Measurements from ENCODE around the gene PTPN9. TPM values are rescaled to one million over a fixed set of nuclear protein-coding genes. Genes with fewer than 3 reads are reported as not detected.
A peak's percentile ranks its signal among the peaks of the same experiment; 100 is the strongest.

The PTPN9 gene
- total RNA-seq = 41.1 and 42.0 TPM in 2 replicates
- long read RNA-seq, partial matches to known transcripts = 4 of 11 reads
- long read RNA-seq, other reads (novel, unspliced or antisense) = 6 of 11 reads

DNA sequence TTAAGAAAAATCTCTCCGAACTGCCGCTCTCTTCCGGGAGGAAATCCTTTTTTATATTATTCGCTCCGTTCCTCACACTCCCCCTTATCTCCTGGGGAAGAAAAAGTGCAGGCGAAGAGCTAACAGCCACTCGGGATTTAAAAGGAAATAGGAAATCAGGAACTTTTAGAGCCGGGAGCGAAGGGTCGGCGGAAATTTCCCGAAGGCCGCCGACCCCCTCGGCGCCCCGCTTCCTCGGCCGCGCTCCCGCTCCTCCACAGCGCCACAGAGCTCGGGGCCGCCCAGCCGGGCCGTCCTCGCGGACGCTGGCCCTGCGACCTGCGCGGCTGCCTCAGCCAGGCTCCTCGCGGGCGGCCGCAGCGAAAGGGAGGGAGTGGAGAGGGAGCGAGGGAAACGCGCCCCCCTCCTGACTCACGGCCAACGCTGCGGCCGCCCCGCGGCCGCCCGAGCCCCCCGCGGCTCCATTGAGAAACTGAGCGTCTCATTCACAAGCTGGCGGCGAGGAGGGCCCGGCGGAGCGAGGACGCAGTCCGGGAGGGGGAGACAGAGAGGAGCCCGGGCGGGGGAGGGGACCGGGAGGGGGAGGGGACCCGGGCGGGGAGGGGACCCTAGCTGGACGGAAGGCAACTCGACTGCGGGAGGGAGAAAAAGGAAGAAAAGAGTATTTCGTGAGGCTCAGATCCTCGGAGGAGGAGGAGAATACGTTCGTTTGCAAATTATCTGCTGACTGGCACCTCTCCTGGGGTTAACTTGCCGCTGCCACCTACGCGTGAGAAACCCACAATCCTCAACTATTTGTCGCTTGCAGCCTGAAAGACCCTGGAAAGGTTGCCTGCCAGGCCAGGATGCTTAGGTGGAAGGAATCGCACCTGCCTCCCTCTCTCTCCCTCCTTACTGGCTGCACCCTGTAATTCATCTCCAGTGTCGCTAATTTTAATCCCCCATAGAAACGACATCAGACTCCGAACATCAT, at the start of gene PTPN9:
Gene PTPN9 (minus strand): TSS at position 368 of the 973 bp plus-strand sequence. CDS start 539 bp downstream, outside the sequence.
- no peaks in the 10 kb centered on the region for H3K27me3 Mint-ChIP-seq (ENCODE audit: low read depth)
- peaks cover 28% of the 10 kb centered on the region for H3K4me1 Mint-ChIP-seq
- DNase-seq (ENCODE audit: low read depth, low spot score) = peak; percentile 78
- H3K27ac Mint-ChIP-seq (ENCODE audit: unreplicated experiment) = peak within 1 kb of the TSS; percentile 98
- H3K9me3 Mint-ChIP-seq = no peaks in the 10 kb centered on the region
- TF ChIP-seq, protein P1, sequence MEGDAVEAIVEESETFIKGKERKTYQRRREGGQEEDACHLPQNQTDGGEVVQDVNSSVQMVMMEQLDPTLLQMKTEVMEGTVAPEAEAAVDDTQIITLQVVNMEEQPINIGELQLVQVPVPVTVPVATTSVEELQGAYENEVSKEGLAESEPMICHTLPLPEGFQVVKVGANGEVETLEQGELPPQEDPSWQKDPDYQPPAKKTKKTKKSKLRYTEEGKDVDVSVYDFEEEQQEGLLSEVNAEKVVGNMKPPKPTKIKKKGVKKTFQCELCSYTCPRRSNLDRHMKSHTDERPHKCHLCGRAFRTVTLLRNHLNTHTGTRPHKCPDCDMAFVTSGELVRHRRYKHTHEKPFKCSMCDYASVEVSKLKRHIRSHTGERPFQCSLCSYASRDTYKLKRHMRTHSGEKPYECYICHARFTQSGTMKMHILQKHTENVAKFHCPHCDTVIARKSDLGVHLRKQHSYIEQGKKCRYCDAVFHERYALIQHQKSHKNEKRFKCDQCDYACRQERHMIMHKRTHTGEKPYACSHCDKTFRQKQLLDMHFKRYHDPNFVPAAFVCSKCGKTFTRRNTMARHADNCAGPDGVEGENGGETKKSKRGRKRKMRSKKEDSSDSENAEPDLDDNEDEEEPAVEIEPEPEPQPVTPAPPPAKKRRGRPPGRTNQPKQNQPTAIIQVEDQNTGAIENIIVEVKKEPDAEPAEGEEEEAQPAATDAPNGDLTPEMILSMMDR (conservative IDR thresholded peaks at IDR 0.05) = peak; percentile 61
- peak within 1 kb of the TSS; percentile 99 for H3K4me3 Mint-ChIP-seq
- peaks cover 1% of the 10 kb centered on the region for H3K36me3 Mint-ChIP-seq (ENCODE audit: low read depth)

DNA sequence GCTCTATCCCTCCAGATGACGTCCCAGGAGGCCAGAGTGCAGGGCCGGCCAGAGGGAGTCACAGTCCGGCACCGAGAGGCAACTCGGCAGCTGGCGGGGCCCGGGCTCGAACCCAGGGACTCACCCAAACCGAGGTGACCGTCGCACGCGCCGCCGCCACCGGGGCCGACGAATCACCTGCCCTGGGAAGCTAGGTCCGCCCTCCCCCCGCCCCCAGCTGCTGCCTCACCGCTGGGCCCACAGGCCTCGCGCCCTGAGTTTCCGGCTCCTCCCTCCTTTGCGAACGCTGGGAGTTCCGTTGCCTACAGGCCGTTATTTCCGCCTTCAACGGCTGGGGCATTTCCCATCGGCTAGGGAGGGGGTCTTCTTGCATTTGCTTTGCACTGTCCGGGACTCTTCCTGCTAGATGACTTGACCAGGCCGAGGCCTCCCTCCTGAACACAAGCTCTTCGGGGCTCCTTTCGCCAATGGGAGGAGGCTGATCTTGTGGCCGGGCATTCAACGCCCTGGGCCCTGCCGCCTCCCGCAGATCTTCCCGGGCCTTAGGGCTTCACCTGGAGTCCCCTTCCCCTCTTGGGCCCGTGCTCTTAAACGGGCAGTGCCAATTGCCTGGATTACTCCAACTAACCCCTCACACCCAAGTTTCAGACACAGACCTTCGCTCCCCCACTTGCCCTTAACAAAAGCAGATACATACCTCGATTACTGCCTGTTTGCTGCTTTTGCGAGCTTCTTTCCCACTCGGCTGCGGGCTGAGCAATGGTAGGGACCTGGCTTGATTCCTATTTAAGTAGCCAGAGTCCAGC, 46.6 kb upstream of the PTPN9 start, which contains the start of gene SNUPN:
Gene SNUPN (minus strand): TSS at position 184 of the 806 bp plus-strand sequence. CDS start 4,674 bp downstream, outside the sequence.
- DNase-seq (ENCODE audit: low read depth, low spot score) = peak; percentile 75
- Mint-ChIP-seq H3K4me1 (peaks cover 7% of the 10 kb centered on the region), H3K27me3 (ENCODE audit: low read depth) (no peaks in the 10 kb centered on the region), H3K4me3 (peak within 1 kb of the TSS; percentile 93), H3K36me3 (ENCODE audit: low read depth) (no peaks in the 10 kb centered on the region), H3K27ac (ENCODE audit: unreplicated experiment) (peak within 1 kb of the TSS; percentile 89), H3K9me3 (no peaks in the 10 kb centered on the region)
- TF ChIP-seq, protein P1 (conservative IDR thresholded peaks at IDR 0.05) = no peak

DNA sequence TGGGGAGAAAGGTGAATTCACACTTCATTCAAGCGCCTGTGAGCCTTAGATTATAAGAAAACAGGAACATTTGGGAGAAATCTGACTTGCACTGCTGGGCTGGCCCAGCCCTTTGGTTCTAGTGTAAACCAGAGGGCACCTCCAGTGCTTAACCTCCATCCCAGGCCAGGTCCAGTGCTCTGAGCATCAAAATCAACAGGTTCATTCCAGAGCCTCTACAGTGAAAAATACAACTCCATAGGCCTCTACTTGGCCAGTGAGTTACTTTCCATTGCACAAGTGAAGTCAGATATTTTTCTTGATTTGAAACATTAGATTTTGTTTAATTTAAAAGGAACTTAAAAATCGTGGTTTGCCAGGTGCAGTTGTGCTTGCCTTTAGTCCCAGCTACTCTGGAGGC, 43.4 kb upstream of the PTPN9 start:
- no peak for DNase-seq (ENCODE audit: low read depth, low spot score)

DNA sequence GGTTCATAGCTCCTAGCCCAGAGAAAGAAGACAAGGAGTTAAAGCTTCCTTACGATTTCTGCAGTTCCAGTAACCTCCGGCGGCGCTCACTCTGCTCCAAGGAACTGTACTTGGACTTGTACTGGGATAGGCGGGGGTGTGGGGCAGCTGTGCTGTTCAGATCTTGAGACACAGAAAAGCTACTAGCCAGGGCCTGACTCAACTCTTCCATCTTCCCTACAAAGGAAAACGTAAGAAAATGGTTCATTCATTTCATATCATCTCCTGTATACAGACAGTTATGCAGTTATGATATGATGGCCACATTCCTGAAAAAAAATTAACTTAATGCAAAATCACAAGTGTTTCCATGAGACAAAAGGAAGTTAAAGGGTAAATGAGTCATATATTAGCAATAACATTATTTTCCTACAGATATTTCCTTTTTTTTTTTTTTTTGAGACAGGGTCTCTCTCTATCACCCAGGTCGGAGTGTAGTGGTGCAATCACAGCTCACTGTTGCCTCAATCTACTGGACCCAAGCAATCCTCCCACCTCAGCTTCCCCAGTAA, 41.8 kb upstream of the PTPN9 start:
- TF ChIP-seq, protein P1 (conservative IDR thresholded peaks at IDR 0.05) = no peak
- no peak overlapping the region for H3K27ac Mint-ChIP-seq (ENCODE audit: unreplicated experiment)
- no peak for DNase-seq (ENCODE audit: low read depth, low spot score)
- no peaks in the 10 kb centered on the region for H3K36me3 Mint-ChIP-seq (ENCODE audit: low read depth)
- H3K27me3 Mint-ChIP-seq (ENCODE audit: low read depth) = no peaks in the 10 kb centered on the region
- no peaks in the 10 kb centered on the region for H3K9me3 Mint-ChIP-seq
- peak overlapping the region; percentile 11 for H3K4me3 Mint-ChIP-seq
- H3K4me1 Mint-ChIP-seq = peaks cover 3% of the 10 kb centered on the region

More for the DNA sequence above, 43.4 kb upstream of the PTPN9 start:
- no peaks in the 10 kb centered on the region for H3K36me3 Mint-ChIP-seq (ENCODE audit: low read depth)
- H3K4me1 Mint-ChIP-seq = peaks cover 7% of the 10 kb centered on the region
- no peaks in the 10 kb centered on the region for H3K27me3 Mint-ChIP-seq (ENCODE audit: low read depth)
- H3K9me3 Mint-ChIP-seq = no peaks in the 10 kb centered on the region
- no peak overlapping the region for H3K27ac Mint-ChIP-seq (ENCODE audit: unreplicated experiment)
- H3K4me3 Mint-ChIP-seq = peak overlapping the region; percentile 61
- TF ChIP-seq, protein P1 (conservative IDR thresholded peaks at IDR 0.05) = no peak

Measured in neural crest cell (in vitro differentiated cells).